H9 (cell line): ENCODE data around the gene RIMS1. TPM values are rescaled to one million over a fixed set of nuclear protein-coding genes. Genes with fewer than 3 reads are reported as not detected.

Source experiments
- DNase-seq: peaks from one replicate; pipeline ENCODE4 v3.0.0-alpha.2; 2017
- H2AFZ ChIP-seq: one replicate; pipeline ENCODE4 v1.6.1; 2013; ENCODE audit warnings: mild to moderate bottlenecking, low read length, control low read depth, moderate library complexity
- H2AK5ac ChIP-seq: 2 replicates; pipeline ENCODE4 v1.6.1; 2013; ENCODE audit warnings: low read length, control low read depth, mixed read lengths; ENCODE audit not compliant: insufficient read length
- H2BK120ac ChIP-seq: one replicate; pipeline ENCODE4 v1.6.1; 2013; ENCODE audit warnings: low read depth, mild to moderate bottlenecking, low read length, control low read depth, inconsistent platforms; ENCODE audit not compliant: poor library complexity, severe bottlenecking
- H2BK12ac ChIP-seq: 2 replicates; pipeline ENCODE4 v1.6.1; 2013; ENCODE audit warnings: low read length, control low read depth, mixed read lengths, low read depth; ENCODE audit not compliant: insufficient read length
- H2BK15ac ChIP-seq: 2 replicates; pipeline ENCODE4 v1.6.1; 2013; ENCODE audit warnings: low read depth, low read length, control low read depth
- H2BK20ac ChIP-seq: one replicate; pipeline ENCODE4 v1.6.1; 2013; ENCODE audit warnings: low read depth, mild to moderate bottlenecking, low read length, control low read depth, inconsistent platforms; ENCODE audit not compliant: poor library complexity, severe bottlenecking
- H2BK5ac ChIP-seq: 2 replicates; pipeline ENCODE4 v1.6.1; 2013; ENCODE audit warnings: low read length, control low read depth, mixed read lengths; ENCODE audit not compliant: insufficient read length
- H3K14ac ChIP-seq: 2 replicates; pipeline ENCODE4 v1.6.1; 2013; ENCODE audit warnings: low read length, control low read depth; ENCODE audit not compliant: insufficient read depth
- H3K18ac ChIP-seq: 2 replicates; pipeline ENCODE4 v1.6.1; 2013; ENCODE audit warnings: low read depth, mild to moderate bottlenecking, mixed read lengths, low read length, control low read depth; ENCODE audit not compliant: insufficient read length
- H3K23ac ChIP-seq: 2 replicates; pipeline ENCODE4 v1.6.1; 2013; ENCODE audit warnings: low read length, control low read depth, mixed read lengths, low read depth; ENCODE audit not compliant: insufficient read length
- H3K23me2 ChIP-seq: 2 replicates; pipeline ENCODE4 v1.6.1; 2013; ENCODE audit warnings: low read depth, mild to moderate bottlenecking, mixed read lengths, low read length, control low read depth; ENCODE audit not compliant: insufficient read length, poor library complexity, severe bottlenecking
- H3K27ac ChIP-seq: 2 replicates; pipeline ENCODE4 v1.5.1; 2013; ENCODE audit warnings: low read length, control low read depth, mixed read lengths, low read depth; ENCODE audit not compliant: insufficient read length
- H3K27me3 ChIP-seq: 2 replicates; pipeline ENCODE4 v1.6.1; 2013; ENCODE audit warnings: low read length, control low read depth, inconsistent platforms; ENCODE audit not compliant: insufficient read depth
- H3K4ac ChIP-seq: 2 replicates; pipeline ENCODE4 v1.6.1; 2013; ENCODE audit warnings: low read depth, mild to moderate bottlenecking, control low read depth, inconsistent platforms, low read length, moderate library complexity
- H3K4me1 ChIP-seq: 2 replicates; pipeline ENCODE4 v1.6.1; 2013; ENCODE audit warnings: low read length, control low read depth, inconsistent platforms; ENCODE audit not compliant: insufficient read depth
- H3K4me2 ChIP-seq: 2 replicates; pipeline ENCODE4 v1.6.1; 2013; ENCODE audit warnings: low read length, control low read depth, mixed read lengths; ENCODE audit not compliant: insufficient read length, insufficient read depth
- H3K56ac ChIP-seq: 2 replicates; pipeline ENCODE4 v1.6.1; 2013; ENCODE audit warnings: low read depth, mild to moderate bottlenecking, mixed read lengths, low read length, control low read depth; ENCODE audit not compliant: insufficient read length
- H3K79me1 ChIP-seq: 2 replicates; pipeline ENCODE4 v1.6.1; 2013; ENCODE audit warnings: low read depth, mild to moderate bottlenecking, moderate library complexity, low read length, control low read depth, inconsistent platforms; ENCODE audit not compliant: insufficient read depth, poor library complexity, severe bottlenecking
- H3K79me2 ChIP-seq: 2 replicates; pipeline ENCODE4 v1.6.1; 2013; ENCODE audit warnings: low read length, control low read depth, inconsistent platforms; ENCODE audit not compliant: insufficient read depth
- H3K9ac ChIP-seq: 2 replicates; pipeline ENCODE4 v1.6.1; 2013; ENCODE audit warnings: low read length, control low read depth, mixed read lengths; ENCODE audit not compliant: insufficient read length; ENCODE audit errors: extremely low read depth
- H3K9me3 ChIP-seq: one replicate; pipeline ENCODE4 v1.6.1; 2013; ENCODE audit warnings: low read depth, low read length, inconsistent platforms; ENCODE audit not compliant: control insufficient read depth
- H3T11ph ChIP-seq: one replicate; pipeline ENCODE4 v1.6.1; 2013; ENCODE audit warnings: mild to moderate bottlenecking, low read length, control low read depth, inconsistent platforms
- H4K20me1 ChIP-seq: one replicate; pipeline ENCODE4 v1.6.1; 2013; ENCODE audit not compliant: control insufficient read depth, insufficient read length, insufficient read depth
- H4K5ac ChIP-seq: 2 replicates; pipeline ENCODE4 v1.6.1; 2013; ENCODE audit warnings: low read depth, mild to moderate bottlenecking, mixed read lengths, low read length, control low read depth; ENCODE audit not compliant: insufficient read length
- H4K8ac ChIP-seq: replicated peaks from 2 replicates; pipeline ENCODE4 v1.6.1; 2013; ENCODE audit warnings: low read length, control low read depth, mixed read lengths, low read depth; ENCODE audit not compliant: insufficient read length
- H4K91ac ChIP-seq: 2 replicates; pipeline ENCODE4 v1.6.1; 2013; ENCODE audit warnings: low read depth, mild to moderate bottlenecking, moderate library complexity, mixed read lengths, low read length, control low read depth; ENCODE audit not compliant: insufficient read length
- H3K27ac Mint-ChIP-seq, 3 experiments: 2 replicates in 2 of 3; 3 replicates in 1 of 3; pipeline ENCODE4 v1.8.0; 2020 to 2021; ENCODE audit warnings: mixed read lengths in 3 of 3, mild to moderate bottlenecking in 1 of 3, moderate library complexity in 1 of 3
- H3K27me3 Mint-ChIP-seq: 2 replicates; pipeline ENCODE4 v1.8.0; 2021; ENCODE audit warnings: low read depth, mild to moderate bottlenecking, moderate library complexity, mixed read lengths
- H3K36me3 Mint-ChIP-seq, 3 experiments: 2 replicates in 2 of 3; 3 replicates in 1 of 3; pipeline ENCODE4 v1.8.0; 2020 to 2021; ENCODE audit warnings: low read depth in 3 of 3, mixed read lengths in 3 of 3; ENCODE audit not compliant: insufficient read depth in 1 of 3
- H3K4me1 Mint-ChIP-seq, 2 experiments: 2 replicates each; pipeline ENCODE4 v1.8.0; 2020; ENCODE audit warnings: mixed read lengths in 2 of 2
- H3K4me3 Mint-ChIP-seq, 2 experiments: 2 replicates in 1 of 2; 3 replicates in 1 of 2; pipeline ENCODE4 v1.8.0; 2020 to 2021; ENCODE audit warnings: mild to moderate bottlenecking in 2 of 2, mixed read lengths in 2 of 2, moderate library complexity in 1 of 2
- H3K9me3 Mint-ChIP-seq, 2 experiments: 2 replicates in 1 of 2; 3 replicates in 1 of 2; pipeline ENCODE4 v1.8.0; 2020; ENCODE audit warnings: mild to moderate bottlenecking in 2 of 2, mixed read lengths in 2 of 2, moderate library complexity in 1 of 2
- CTCF ChIP-seq: fragments of 200-600 bp; sonication (generic); conservative IDR thresholded peaks from 3 replicates; pipeline ENCODE4 v1.8.0; 2021; ENCODE audit warnings: antibody characterized with exemption, mild to moderate bottlenecking
- WGBS: extraction: QIAGEN DNeasy Blood & Tissue Kit; methylation state at CpG from one replicate; pipeline ENCODE4 v1.1.7; 2013; ENCODE audit warnings: missing lambda C conversion rate, low lambda C conversion rate, mixed read lengths; ENCODE audit not compliant: insufficient read length; ENCODE audit errors: extremely low coverage; 5-methylcytosine and 5-hydroxymethylcytosine counted together
- total RNA-seq: library from RNA; stranded (reverse); gene quantifications from 2 replicates; pipeline ENCODE4 v1.2.1, GENCODE V29; 2021

Gene RIMS1
- total RNA-seq, 1 experiment from 2014 or later, result 0.83 TPM

GRCh38 chr6:72420409-72420808 is 534.1 kb downstream of the RIMS1 start:
- no peaks in the 10 kb centered on the region for H3K36me3 Mint-ChIP-seq
- Histone ChIP-seq H3K18ac (no peak overlapping the region), H3T11ph (no peak overlapping the region), H3K27ac (no peak overlapping the region), H3K14ac (no peak overlapping the region), H3K23me2 (no peaks in the 10 kb centered on the region), H4K5ac (no peak overlapping the region), H2BK15ac (no peak overlapping the region), H4K91ac (no peak overlapping the region), H3K23ac (no peak overlapping the region), H4K8ac (no peak overlapping the region), H4K20me1 (no peaks in the 10 kb centered on the region), H2AK5ac (no peak overlapping the region), H3K4ac (no peak overlapping the region), H2BK120ac (no peak overlapping the region), H3K9me3 (no peaks in the 10 kb centered on the region), H3K4me1 (no peaks in the 10 kb centered on the region), H3K4me2 (no peak overlapping the region), H2BK5ac (no peak overlapping the region), H3K27me3 (no peaks in the 10 kb centered on the region), H2BK12ac (no peak overlapping the region), H3K9ac (no peak overlapping the region), H3K56ac (no peak overlapping the region), H2BK20ac (no peak overlapping the region), H2AFZ (no peak overlapping the region), H3K79me2 (no peaks in the 10 kb centered on the region), H3K79me1 (no peaks in the 10 kb centered on the region)
- no peak for DNase-seq
- no peak overlapping the region for H3K27ac Mint-ChIP-seq
- H3K9me3 Mint-ChIP-seq, result no peaks in the 10 kb centered on the region; a peak in 1 of 5 replicates
- WGBS, result no CpG with 5 or more reads among the region's 3 CpGs
- H3K4me3 Mint-ChIP-seq, result no peak overlapping the region
- H3K4me1 Mint-ChIP-seq, result peaks cover 9 to 10% of the 10 kb centered on the region in 2 experiments
- no peak for TF ChIP-seq CTCF
- no peaks in the 10 kb centered on the region for H3K27me3 Mint-ChIP-seq
